Gastrocnemius medialis (tissue), 4 donors: ENCODE data around the gene MLLT10.

Experiments
- CTCF ChIP-seq, 5 experiments: fragments of 450-650 bp in 3 of 5; fragments of 200-600 bp in 2 of 5; sonication (generic) in 2 of 5; IDR thresholded peaks in 4 of 5; conservative IDR thresholded peaks in 1 of 5; 1 replicate in 4 of 5; 2 replicates in 1 of 5; pipeline ENCODE4 v1.5.1; 2016 to 2019; ENCODE audit warnings: antibody characterized with exemption in 5 of 5, mild to moderate bottlenecking in 3 of 5, moderate library complexity in 3 of 5
- POLR2A ChIP-seq, 2 donors: fragments of 450-650 bp; IDR thresholded peaks; one replicate each; pipeline ENCODE4 v1.6.1; 2017; ENCODE audit warnings: antibody characterized with exemption in 2 of 2, mild to moderate bottlenecking in 2 of 2, moderate library complexity in 2 of 2

- TF ChIP-seq POLR2A (IDR thresholded peaks at IDR 0.05) (no peak), CTCF (IDR thresholded peaks at IDR 0.05 in 4 of 5, conservative IDR thresholded peaks at IDR 0.05 in 1 of 5) (no peak)
Measured at GRCh38 chr10:21503542-21503941, 30.5 kb upstream of the MLLT10 start.
